Fibroblast of villous mesenchyme (primary cell): ENCODE data around the gene HERC3. TPM values are rescaled to one million over a fixed set of nuclear protein-coding genes. Genes with fewer than 3 reads are reported as not detected.
A peak's percentile ranks its signal among the peaks of the same experiment; 100 is the strongest.

Experiments
- DNase-seq: peaks from one replicate; pipeline ENCODE4 v3.0.0-alpha.2; 2010; ENCODE audit warnings: low read depth
- H3K4me3 ChIP-seq: 2 replicates; pipeline ENCODE4 v1.5.1; 2011; ENCODE audit warnings: low read depth, mild to moderate bottlenecking, low read length
- CTCF ChIP-seq: IDR thresholded peaks from 2 replicates; pipeline ENCODE4 v1.5.1; 2012; ENCODE audit warnings: low read depth, mild to moderate bottlenecking, low read length; ENCODE audit not compliant: insufficient read depth
- total RNA-seq: library from RNA; depleted of rRNA; stranded (reverse); fragments of >200 nt; gene quantifications from 2 replicates; pipeline ENCODE4 v1.2.3, GENCODE V29; 2012

Gene HERC3
- total RNA-seq, 1 donor: 28.5 TPM

- no peak for DNase-seq
- H3K4me3 ChIP-seq: no peak overlapping the region
- no peak for TF ChIP-seq CTCF
Observed at GRCh38 chr4:88629826-88630225, 37.5 kb downstream of the HERC3 start.

DNA sequence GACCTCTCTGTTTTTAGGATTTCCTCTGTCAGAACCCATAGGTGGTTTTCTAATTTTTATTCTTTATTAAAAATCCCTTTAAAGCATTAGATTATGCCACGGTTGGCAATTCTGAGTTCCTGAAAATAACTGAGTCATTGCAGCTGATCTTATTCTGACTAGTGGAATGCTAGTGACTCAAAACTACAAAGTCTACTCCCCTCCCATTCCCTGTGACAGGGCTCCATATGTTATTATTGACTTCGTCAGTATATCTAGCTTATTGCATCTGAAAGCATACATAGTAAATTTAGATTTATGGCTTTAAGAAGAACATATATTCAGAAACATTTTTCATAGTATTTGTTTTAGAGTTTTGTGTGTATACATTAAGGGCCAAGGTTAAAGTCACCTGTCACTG lies 38.5 kb downstream of the HERC3 start:
- DNase-seq: peak; percentile 63

DNA sequence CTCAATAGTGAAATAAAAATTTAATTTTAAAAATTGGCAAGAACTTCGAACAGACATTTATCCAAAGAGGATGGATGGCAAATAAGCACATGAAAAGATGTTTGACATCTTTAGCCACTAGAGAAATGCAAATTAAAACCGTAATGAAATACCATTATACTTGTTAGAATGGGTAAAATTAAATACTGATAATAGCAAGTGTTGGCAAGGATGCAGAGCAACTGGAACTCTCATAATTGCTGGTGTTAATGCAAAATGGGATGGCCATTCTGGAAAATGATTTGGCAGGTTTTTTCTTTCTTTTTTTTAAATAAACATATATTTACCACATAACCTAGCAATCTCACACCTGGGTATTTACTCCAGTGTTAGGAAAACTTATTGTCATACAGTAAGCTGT lies 51.7 kb downstream of the HERC3 start:
- no peak for DNase-seq
- H3K4me3 ChIP-seq: no peak overlapping the region

More for the DNA sequence above, 38.5 kb downstream of the HERC3 start:
- TF ChIP-seq CTCF: no peak
- no peak overlapping the region for H3K4me3 ChIP-seq

DNA sequence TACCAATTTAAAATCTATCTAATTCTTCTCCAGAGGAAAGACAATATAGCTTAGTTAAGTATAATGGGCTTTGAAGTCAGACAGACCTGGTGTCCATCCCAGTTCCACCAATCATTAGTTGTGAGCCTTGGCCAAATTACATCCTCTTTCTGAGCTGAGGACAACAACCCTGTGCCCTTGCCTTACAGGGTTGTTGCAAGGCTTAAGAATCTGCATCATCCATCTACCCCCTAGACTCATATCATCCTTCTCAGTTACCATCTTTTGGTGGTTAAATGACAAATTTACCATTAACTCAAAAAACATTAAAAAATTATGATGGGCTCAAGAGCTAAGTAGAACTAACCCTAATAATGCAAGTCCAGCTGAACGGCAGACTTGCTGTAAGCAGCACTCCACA lies 53.7 kb downstream of the HERC3 start:
- no peak for DNase-seq
- H3K4me3 ChIP-seq: no peak overlapping the region
- TF ChIP-seq CTCF: no peak

More for the DNA sequence above, 51.7 kb downstream of the HERC3 start:
- no peak for TF ChIP-seq CTCF

DNA sequence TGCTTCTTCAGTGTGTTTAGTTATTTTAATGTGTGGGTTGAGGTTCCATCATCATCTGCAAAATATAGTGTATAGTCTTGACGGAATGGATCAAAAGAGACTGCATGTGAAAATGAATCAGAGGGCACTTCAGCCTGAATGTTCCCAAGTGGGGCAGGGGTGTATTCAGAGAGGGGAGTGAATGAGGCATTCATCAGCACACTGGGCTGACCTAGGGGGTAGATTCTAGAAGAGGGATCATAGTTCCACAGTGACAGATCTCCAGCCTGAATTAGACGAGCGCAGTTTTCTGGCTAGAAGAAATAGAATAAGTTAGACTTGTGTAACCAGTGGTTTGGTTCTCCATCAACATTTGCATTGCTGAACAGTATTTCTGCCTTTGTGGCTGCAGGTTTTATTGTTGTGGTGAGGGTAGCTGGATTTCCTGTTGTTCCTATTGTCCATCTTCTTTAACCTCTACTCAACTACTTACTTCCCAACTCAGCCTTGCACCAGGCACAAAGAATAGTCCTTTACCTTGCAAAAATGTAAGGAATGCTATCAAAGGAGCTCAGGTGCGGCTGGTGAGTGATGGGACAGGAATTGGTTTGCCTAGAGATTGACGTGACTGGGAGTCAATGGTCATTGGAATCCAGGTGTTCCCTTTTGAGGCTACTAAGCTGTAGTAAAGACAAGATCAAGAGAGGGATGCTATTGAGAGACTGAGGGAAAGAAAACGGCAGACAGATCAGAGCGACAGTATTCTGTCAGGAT lies 54.4 kb downstream of the HERC3 start:
- no peak overlapping the region for H3K4me3 ChIP-seq
- no peak for DNase-seq
- TF ChIP-seq CTCF: no peak

- DNase-seq: no peak
- no peak overlapping the region for H3K4me3 ChIP-seq
- TF ChIP-seq CTCF: no peak
Observed at GRCh38 chr4:88649716-88650115, 57.4 kb downstream of the HERC3 start.
